Measurements from ENCODE around the gene SHANK1.

The SHANK1 gene

GRCh38 chr19:50660088-50660366, 59.6 kb downstream of the SHANK1 start:
- no peak overlapping the region for H3K4me3 ChIP-seq (replicated peaks; ENCODE audit: insufficient read depth, low read length)
- no peak for TF ChIP-seq GABPA (IDR thresholded peaks at IDR 0.05; ENCODE audit: low read depth)
- TF ChIP-seq, protein P1, sequence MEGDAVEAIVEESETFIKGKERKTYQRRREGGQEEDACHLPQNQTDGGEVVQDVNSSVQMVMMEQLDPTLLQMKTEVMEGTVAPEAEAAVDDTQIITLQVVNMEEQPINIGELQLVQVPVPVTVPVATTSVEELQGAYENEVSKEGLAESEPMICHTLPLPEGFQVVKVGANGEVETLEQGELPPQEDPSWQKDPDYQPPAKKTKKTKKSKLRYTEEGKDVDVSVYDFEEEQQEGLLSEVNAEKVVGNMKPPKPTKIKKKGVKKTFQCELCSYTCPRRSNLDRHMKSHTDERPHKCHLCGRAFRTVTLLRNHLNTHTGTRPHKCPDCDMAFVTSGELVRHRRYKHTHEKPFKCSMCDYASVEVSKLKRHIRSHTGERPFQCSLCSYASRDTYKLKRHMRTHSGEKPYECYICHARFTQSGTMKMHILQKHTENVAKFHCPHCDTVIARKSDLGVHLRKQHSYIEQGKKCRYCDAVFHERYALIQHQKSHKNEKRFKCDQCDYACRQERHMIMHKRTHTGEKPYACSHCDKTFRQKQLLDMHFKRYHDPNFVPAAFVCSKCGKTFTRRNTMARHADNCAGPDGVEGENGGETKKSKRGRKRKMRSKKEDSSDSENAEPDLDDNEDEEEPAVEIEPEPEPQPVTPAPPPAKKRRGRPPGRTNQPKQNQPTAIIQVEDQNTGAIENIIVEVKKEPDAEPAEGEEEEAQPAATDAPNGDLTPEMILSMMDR (IDR thresholded peaks at IDR 0.05; ENCODE audit: insufficient read depth, low read length): no peak
- no peak for TF ChIP-seq POLR2AphosphoS5 (IDR thresholded peaks at IDR 0.05; ENCODE audit: low read depth)
- TF ChIP-seq, protein P2, sequence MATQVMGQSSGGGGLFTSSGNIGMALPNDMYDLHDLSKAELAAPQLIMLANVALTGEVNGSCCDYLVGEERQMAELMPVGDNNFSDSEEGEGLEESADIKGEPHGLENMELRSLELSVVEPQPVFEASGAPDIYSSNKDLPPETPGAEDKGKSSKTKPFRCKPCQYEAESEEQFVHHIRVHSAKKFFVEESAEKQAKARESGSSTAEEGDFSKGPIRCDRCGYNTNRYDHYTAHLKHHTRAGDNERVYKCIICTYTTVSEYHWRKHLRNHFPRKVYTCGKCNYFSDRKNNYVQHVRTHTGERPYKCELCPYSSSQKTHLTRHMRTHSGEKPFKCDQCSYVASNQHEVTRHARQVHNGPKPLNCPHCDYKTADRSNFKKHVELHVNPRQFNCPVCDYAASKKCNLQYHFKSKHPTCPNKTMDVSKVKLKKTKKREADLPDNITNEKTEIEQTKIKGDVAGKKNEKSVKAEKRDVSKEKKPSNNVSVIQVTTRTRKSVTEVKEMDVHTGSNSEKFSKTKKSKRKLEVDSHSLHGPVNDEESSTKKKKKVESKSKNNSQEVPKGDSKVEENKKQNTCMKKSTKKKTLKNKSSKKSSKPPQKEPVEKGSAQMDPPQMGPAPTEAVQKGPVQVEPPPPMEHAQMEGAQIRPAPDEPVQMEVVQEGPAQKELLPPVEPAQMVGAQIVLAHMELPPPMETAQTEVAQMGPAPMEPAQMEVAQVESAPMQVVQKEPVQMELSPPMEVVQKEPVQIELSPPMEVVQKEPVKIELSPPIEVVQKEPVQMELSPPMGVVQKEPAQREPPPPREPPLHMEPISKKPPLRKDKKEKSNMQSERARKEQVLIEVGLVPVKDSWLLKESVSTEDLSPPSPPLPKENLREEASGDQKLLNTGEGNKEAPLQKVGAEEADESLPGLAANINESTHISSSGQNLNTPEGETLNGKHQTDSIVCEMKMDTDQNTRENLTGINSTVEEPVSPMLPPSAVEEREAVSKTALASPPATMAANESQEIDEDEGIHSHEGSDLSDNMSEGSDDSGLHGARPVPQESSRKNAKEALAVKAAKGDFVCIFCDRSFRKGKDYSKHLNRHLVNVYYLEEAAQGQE (IDR thresholded peaks at IDR 0.05; ENCODE audit: insufficient replicate concordance, low read depth): no peak
- TF ChIP-seq SPI1 (IDR thresholded peaks at IDR 0.05; ENCODE audit: borderline replicate concordance, low read depth): no peak
- peaks cover 13% of the 10 kb centered on the region for H3K27me3 ChIP-seq (ENCODE audit: insufficient read depth, poor library complexity, severe bottlenecking)
- DNase-seq (ENCODE audit: low read depth in 1 of 2, low spot score in 1 of 2): no peak
- H3K27ac ChIP-seq (replicated peaks): no peak overlapping the region

GRCh38 chr19:50659318-50660087, 60.1 kb downstream of the SHANK1 start:
- DNase-seq (ENCODE audit: low read depth in 1 of 2, low spot score in 1 of 2): no peak
- no peak for TF ChIP-seq POLR2AphosphoS5 (IDR thresholded peaks at IDR 0.05; ENCODE audit: low read depth)
- no peak for TF ChIP-seq GABPA (IDR thresholded peaks at IDR 0.05; ENCODE audit: low read depth)
- TF ChIP-seq, protein P2 (IDR thresholded peaks at IDR 0.05; ENCODE audit: insufficient replicate concordance, low read depth): no peak
- no peak for TF ChIP-seq SPI1 (IDR thresholded peaks at IDR 0.05; ENCODE audit: borderline replicate concordance, low read depth)
- TF ChIP-seq, protein P1 (IDR thresholded peaks at IDR 0.05; ENCODE audit: insufficient read depth, low read length): no peak
- Histone ChIP-seq H3K27me3 (ENCODE audit: insufficient read depth, poor library complexity, severe bottlenecking) (peaks cover 13% of the 10 kb centered on the region), H3K27ac (replicated peaks) (no peak overlapping the region), H3K4me3 (replicated peaks; ENCODE audit: insufficient read depth, low read length) (no peak overlapping the region)

GRCh38 chr19:50658441-50659317, 60.9 kb downstream of the SHANK1 start:
- TF ChIP-seq GABPA (IDR thresholded peaks at IDR 0.05; ENCODE audit: low read depth) (no peak), POLR2AphosphoS5 (IDR thresholded peaks at IDR 0.05; ENCODE audit: low read depth) (no peak), SPI1 (IDR thresholded peaks at IDR 0.05; ENCODE audit: borderline replicate concordance, low read depth) (no peak)
- TF ChIP-seq, protein P1 (IDR thresholded peaks at IDR 0.05; ENCODE audit: insufficient read depth, low read length): no peak
- TF ChIP-seq, protein P2 (IDR thresholded peaks at IDR 0.05; ENCODE audit: insufficient replicate concordance, low read depth): no peak
- H3K27me3 ChIP-seq (ENCODE audit: insufficient read depth, poor library complexity, severe bottlenecking): peaks cover 13% of the 10 kb centered on the region
- peak in 1 of 2 experiments; percentile 23 for DNase-seq (ENCODE audit: low read depth in 1 of 2, low spot score in 1 of 2)
- H3K27ac ChIP-seq (replicated peaks): no peak overlapping the region
- no peak overlapping the region for H3K4me3 ChIP-seq (replicated peaks; ENCODE audit: insufficient read depth, low read length)

All from HL-60 (cell line).